HG02623 (cell line): Measurements from ENCODE around the gene KBTBD13.
"Not testable (repeated sequence)": the region's sequence is repeated elsewhere in the genome, so short reads cannot be mapped to it uniquely, and the experiment has no call there.

Source experiments
- ATAC-seq: cut with Tn5 transposase; IDR thresholded peaks from one replicate; pipeline ENCODE4 v1.9.1; 2021; ENCODE audit warnings: moderate library complexity; ENCODE audit not compliant: unreplicated experiment

KBTBD13 gene

GRCh38 chr15:65087873-65088642 lies 11.5 kb downstream of the KBTBD13 start:
- no peak for ATAC-seq

GRCh38 chr15:65088643-65089021 lies 12.1 kb downstream of the KBTBD13 start:
- ATAC-seq, result no peak

- no peak for ATAC-seq
Measured at GRCh38 chr15:65089206-65089824, 12.8 kb downstream of the KBTBD13 start.

- ATAC-seq, result no peak
Measured at GRCh38 chr15:65091946-65092770, 15.6 kb downstream of the KBTBD13 start.

GRCh38 chr15:65092911-65093792 lies 16.6 kb downstream of the KBTBD13 start:
- no peak for ATAC-seq

GRCh38 chr15:65093793-65094170 lies 17.2 kb downstream of the KBTBD13 start:
- not testable (repeated sequence) for ATAC-seq

- ATAC-seq, result no peak
Measured at GRCh38 chr15:65094294-65094995, 17.9 kb downstream of the KBTBD13 start.

GRCh38 chr15:65095011-65095746 lies 18.6 kb downstream of the KBTBD13 start:
- no peak for ATAC-seq

- no peak for ATAC-seq
Measured at GRCh38 chr15:65095747-65096104, 19.2 kb downstream of the KBTBD13 start.

- no peak for ATAC-seq
Measured at GRCh38 chr15:65096481-65097385, 20.2 kb downstream of the KBTBD13 start.

- ATAC-seq, result no peak
Measured at GRCh38 chr15:65097651-65098263, 21.2 kb downstream of the KBTBD13 start.

- no peak for ATAC-seq
Measured at GRCh38 chr15:65099336-65099735, 22.8 kb downstream of the KBTBD13 start.

- not testable (repeated sequence) for ATAC-seq
Measured at GRCh38 chr15:65099801-65100200, 23.3 kb downstream of the KBTBD13 start.

GRCh38 chr15:65100442-65100841 lies 23.9 kb downstream of the KBTBD13 start:
- no peak for ATAC-seq

- no peak for ATAC-seq
Measured at GRCh38 chr15:65101411-65101890, 24.9 kb downstream of the KBTBD13 start.

GRCh38 chr15:65101891-65102708 lies 25.6 kb downstream of the KBTBD13 start:
- ATAC-seq, result no peak

- no peak for ATAC-seq
Measured at GRCh38 chr15:65102912-65103311, 26.4 kb downstream of the KBTBD13 start.
